ENCODE data around the gene HDAC9.

HDAC9 gene

DNA sequence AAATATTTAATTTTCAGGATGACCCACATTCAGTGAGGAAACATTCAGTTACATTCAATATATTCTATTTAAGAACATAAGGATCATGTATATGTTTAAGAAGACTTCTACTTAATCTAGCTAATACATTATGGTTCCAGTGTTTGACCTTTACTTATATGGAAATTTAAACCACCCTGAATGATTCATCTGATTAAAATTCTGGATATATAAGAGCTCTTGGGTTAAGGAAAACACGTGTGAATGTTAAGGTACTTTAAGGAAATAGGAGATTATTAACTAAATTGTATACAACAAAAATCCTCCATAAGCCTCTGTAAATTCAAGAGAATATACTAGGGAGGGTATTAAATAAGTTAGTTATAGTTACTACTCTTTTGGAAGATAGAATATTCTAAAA lies 40.9 kb downstream of the HDAC9 start:
- H3K36me3 ChIP-seq (ENCODE audit: control insufficient read depth in 2 of 2, insufficient read depth in 1 of 2, low read length in 2 of 2): no peaks in the 10 kb centered on the region
- no peak overlapping the region for H3K4me3 ChIP-seq (ENCODE audit: low read depth, low read length)
- CTCF ChIA-PET: no interaction called here
- no peaks in the 10 kb centered on the region for H3K9me3 ChIP-seq (ENCODE audit: control insufficient read depth, insufficient read depth, low read depth, low read length)
- TF ChIP-seq KLF1 (tag by site-specific recombination; IDR thresholded peaks at IDR 0.05) (no peak), ZNF335 (tag by site-specific recombination; conservative IDR thresholded peaks at IDR 0.05) (no peak), OVOL3 (tag by site-specific recombination; IDR thresholded peaks at IDR 0.05) (no peak), SP3 (tag by site-specific recombination; IDR thresholded peaks at IDR 0.05) (no peak), ZFP3 (tag by site-specific recombination; IDR thresholded peaks at IDR 0.05; ENCODE audit: low read depth) (no peak), EGR2 (tag by site-specific recombination; IDR thresholded peaks at IDR 0.05; ENCODE audit: low read depth) (no peak), ZNF354C (tag by site-specific recombination; IDR thresholded peaks at IDR 0.05; ENCODE audit: borderline replicate concordance, low read depth) (no peak), ZNF112 (tag by site-specific recombination; IDR thresholded peaks at IDR 0.05) (no peak), YY2 (tag by site-specific recombination; IDR thresholded peaks at IDR 0.05) (no peak), ZNF664 (tag by site-specific recombination; IDR thresholded peaks at IDR 0.05) (no peak)
- TF ChIP-seq, protein P1, sequence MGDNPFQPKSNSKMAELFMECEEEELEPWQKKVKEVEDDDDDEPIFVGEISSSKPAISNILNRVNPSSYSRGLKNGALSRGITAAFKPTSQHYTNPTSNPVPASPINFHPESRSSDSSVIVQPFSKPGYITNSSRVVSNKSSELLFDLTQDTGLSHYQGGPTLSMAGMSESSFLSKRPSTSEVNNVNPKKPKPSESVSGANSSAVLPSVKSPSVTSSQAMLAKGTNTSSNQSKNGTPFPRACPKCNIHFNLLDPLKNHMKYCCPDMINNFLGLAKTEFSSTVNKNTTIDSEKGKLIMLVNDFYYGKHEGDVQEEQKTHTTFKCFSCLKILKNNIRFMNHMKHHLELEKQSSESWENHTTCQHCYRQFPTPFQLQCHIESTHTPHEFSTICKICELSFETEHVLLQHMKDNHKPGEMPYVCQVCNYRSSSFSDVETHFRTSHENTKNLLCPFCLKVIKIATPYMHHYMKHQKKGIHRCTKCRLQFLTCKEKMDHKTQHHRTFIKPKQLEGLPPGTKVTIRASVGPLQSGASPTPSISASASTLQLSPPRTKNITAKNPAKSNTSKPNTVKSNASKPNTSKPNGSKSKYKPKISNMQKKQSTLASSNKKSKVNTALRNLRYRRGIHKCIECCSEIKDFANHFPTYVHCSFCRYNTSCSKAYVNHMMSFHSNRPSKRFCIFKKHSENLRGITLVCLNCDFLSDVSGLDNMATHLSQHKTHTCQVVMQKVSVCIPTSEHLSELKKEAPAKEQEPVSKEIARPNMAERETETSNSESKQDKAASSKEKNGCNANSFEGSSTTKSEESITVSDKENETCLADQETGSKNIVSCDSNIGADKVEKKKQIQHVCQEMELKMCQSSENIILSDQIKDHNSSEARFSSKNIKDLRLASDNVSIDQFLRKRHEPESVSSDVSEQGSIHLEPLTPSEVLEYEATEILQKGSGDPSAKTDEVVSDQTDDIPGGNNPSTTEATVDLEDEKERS (tag by site-specific recombination; IDR thresholded peaks at IDR 0.05): no peak
- TF ChIP-seq, protein P2, sequence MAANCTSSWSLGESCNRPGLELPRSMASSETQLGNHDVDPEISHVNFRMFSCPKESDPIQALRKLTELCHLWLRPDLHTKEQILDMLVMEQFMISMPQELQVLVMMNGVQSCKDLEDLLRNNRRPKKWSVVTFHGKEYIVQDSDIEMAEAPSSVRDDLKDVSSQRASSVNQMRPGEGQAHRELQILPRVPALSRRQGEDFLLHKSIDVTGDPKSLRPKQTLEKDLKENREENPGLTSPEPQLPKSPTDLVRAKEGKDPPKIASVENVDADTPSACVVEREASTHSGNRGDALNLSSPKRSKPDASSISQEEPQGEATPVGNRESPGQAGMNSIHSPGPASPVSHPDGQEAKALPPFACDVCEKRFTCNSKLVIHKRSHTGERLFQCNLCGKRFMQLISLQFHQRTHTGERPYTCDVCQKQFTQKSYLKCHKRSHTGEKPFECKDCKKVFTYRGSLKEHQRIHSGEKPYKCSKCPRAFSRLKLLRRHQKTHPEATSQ (tag by site-specific recombination; IDR thresholded peaks at IDR 0.05): no peak
- TF ChIP-seq, protein P3, sequence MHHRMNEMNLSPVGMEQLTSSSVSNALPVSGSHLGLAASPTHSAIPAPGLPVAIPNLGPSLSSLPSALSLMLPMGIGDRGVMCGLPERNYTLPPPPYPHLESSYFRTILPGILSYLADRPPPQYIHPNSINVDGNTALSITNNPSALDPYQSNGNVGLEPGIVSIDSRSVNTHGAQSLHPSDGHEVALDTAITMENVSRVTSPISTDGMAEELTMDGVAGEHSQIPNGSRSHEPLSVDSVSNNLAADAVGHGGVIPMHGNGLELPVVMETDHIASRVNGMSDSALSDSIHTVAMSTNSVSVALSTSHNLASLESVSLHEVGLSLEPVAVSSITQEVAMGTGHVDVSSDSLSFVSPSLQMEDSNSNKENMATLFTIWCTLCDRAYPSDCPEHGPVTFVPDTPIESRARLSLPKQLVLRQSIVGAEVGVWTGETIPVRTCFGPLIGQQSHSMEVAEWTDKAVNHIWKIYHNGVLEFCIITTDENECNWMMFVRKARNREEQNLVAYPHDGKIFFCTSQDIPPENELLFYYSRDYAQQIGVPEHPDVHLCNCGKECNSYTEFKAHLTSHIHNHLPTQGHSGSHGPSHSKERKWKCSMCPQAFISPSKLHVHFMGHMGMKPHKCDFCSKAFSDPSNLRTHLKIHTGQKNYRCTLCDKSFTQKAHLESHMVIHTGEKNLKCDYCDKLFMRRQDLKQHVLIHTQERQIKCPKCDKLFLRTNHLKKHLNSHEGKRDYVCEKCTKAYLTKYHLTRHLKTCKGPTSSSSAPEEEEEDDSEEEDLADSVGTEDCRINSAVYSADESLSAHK (tag by site-specific recombination; IDR thresholded peaks at IDR 0.05): no peak
- TF ChIP-seq, protein P4, sequence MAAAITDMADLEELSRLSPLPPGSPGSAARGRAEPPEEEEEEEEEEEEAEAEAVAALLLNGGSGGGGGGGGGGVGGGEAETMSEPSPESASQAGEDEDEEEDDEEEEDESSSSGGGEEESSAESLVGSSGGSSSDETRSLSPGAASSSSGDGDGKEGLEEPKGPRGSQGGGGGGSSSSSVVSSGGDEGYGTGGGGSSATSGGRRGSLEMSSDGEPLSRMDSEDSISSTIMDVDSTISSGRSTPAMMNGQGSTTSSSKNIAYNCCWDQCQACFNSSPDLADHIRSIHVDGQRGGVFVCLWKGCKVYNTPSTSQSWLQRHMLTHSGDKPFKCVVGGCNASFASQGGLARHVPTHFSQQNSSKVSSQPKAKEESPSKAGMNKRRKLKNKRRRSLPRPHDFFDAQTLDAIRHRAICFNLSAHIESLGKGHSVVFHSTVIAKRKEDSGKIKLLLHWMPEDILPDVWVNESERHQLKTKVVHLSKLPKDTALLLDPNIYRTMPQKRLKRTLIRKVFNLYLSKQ (tag by site-specific recombination; IDR thresholded peaks at IDR 0.05; ENCODE audit: borderline replicate concordance): no peak
- TF ChIP-seq, protein P5, sequence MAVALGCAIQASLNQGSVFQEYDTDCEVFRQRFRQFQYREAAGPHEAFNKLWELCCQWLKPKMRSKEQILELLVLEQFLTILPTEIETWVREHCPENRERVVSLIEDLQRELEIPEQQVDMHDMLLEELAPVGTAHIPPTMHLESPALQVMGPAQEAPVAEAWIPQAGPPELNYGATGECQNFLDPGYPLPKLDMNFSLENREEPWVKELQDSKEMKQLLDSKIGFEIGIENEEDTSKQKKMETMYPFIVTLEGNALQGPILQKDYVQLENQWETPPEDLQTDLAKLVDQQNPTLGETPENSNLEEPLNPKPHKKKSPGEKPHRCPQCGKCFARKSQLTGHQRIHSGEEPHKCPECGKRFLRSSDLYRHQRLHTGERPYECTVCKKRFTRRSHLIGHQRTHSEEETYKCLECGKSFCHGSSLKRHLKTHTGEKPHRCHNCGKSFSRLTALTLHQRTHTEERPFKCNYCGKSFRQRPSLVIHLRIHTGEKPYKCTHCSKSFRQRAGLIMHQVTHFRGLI (tag by site-specific recombination; IDR thresholded peaks at IDR 0.05): no peak
- TF ChIP-seq, protein P6, sequence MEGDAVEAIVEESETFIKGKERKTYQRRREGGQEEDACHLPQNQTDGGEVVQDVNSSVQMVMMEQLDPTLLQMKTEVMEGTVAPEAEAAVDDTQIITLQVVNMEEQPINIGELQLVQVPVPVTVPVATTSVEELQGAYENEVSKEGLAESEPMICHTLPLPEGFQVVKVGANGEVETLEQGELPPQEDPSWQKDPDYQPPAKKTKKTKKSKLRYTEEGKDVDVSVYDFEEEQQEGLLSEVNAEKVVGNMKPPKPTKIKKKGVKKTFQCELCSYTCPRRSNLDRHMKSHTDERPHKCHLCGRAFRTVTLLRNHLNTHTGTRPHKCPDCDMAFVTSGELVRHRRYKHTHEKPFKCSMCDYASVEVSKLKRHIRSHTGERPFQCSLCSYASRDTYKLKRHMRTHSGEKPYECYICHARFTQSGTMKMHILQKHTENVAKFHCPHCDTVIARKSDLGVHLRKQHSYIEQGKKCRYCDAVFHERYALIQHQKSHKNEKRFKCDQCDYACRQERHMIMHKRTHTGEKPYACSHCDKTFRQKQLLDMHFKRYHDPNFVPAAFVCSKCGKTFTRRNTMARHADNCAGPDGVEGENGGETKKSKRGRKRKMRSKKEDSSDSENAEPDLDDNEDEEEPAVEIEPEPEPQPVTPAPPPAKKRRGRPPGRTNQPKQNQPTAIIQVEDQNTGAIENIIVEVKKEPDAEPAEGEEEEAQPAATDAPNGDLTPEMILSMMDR (tag by site-specific recombination; IDR thresholded peaks at IDR 0.05): no peak
- TF ChIP-seq, protein P7, sequence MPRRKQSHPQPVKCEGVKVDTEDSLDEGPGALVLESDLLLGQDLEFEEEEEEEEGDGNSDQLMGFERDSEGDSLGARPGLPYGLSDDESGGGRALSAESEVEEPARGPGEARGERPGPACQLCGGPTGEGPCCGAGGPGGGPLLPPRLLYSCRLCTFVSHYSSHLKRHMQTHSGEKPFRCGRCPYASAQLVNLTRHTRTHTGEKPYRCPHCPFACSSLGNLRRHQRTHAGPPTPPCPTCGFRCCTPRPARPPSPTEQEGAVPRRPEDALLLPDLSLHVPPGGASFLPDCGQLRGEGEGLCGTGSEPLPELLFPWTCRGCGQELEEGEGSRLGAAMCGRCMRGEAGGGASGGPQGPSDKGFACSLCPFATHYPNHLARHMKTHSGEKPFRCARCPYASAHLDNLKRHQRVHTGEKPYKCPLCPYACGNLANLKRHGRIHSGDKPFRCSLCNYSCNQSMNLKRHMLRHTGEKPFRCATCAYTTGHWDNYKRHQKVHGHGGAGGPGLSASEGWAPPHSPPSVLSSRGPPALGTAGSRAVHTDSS (tag by site-specific recombination; IDR thresholded peaks at IDR 0.05): no peak
- TF ChIP-seq, protein P8, sequence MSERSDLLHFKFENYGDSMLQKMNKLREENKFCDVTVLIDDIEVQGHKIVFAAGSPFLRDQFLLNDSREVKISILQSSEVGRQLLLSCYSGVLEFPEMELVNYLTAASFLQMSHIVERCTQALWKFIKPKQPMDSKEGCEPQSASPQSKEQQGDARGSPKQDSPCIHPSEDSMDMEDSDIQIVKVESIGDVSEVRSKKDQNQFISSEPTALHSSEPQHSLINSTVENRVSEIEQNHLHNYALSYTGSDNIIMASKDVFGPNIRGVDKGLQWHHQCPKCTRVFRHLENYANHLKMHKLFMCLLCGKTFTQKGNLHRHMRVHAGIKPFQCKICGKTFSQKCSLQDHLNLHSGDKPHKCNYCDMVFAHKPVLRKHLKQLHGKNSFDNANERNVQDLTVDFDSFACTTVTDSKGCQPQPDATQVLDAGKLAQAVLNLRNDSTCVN (tag by site-specific recombination; optimal IDR thresholded peaks at IDR 0.05): no peak
- no peaks in the 10 kb centered on the region for H3K4me1 ChIP-seq (ENCODE audit: control insufficient read depth, insufficient read depth, low read length)
- H3K27ac ChIP-seq (ENCODE audit: extremely low read depth, low read depth, low read length): no peak overlapping the region
- POLR2A ChIA-PET: no interaction called here
